Peyer's patch (tissue), 4 donors: ENCODE results near the gene SULT1A2.
"Not testable (repeated sequence)": the region's sequence is repeated elsewhere in the genome, so short reads cannot be mapped to it uniquely, and the experiment has no call there.

Source experiments
- CTCF ChIP-seq, 6 experiments: fragments of 450-650 bp in 4 of 6; fragments of 200-600 bp in 2 of 6; sonication (generic) in 1 of 6; IDR thresholded peaks; one replicate each; pipeline ENCODE4 v1.5.1; 2017 to 2019; ENCODE audit warnings: antibody characterized with exemption in 6 of 6, mild to moderate bottlenecking in 3 of 6, moderate library complexity in 1 of 6
- POLR2A ChIP-seq, 2 donors: fragments of 450-650 bp; IDR thresholded peaks; one replicate each; pipeline ENCODE4 v1.5.1; 2017; ENCODE audit warnings: antibody characterized with exemption in 2 of 2, mild to moderate bottlenecking in 2 of 2, moderate library complexity in 2 of 2

GRCh38 chr16:28639959-28640358 is 43.1 kb upstream of the SULT1A2 start:
- TF ChIP-seq POLR2A, CTCF (IDR thresholded peaks at IDR 0.05): not testable (repeated sequence)
